B cell (primary cell): ENCODE measurements around the gene ZNF438.

Experiments
- CTCF ChIP-seq: fragments of 200-600 bp; IDR thresholded peaks from one replicate; pipeline ENCODE4 v1.8.0; 2022; ENCODE audit warnings: antibody characterized with exemption, mild to moderate bottlenecking
- EZH2 ChIP-seq: IDR thresholded peaks from 2 replicates; pipeline ENCODE4 v1.6.1; 2012; ENCODE audit warnings: borderline replicate concordance, low read depth, mild to moderate bottlenecking, moderate library complexity, low read length; ENCODE audit not compliant: insufficient read depth, poor library complexity, severe bottlenecking

GRCh38 chr10:30978843-30979242 lies 52.8 kb downstream of the ZNF438 start:
- TF ChIP-seq EZH2 (no peak), CTCF (no peak)
